Type B pancreatic cell (in vitro differentiated cells): Measurements from ENCODE around the gene GMPR. TPM values are rescaled to one million over a fixed set of nuclear protein-coding genes. Genes with fewer than 3 reads are reported as not detected.

ENCODE experiments used
- DNase-seq: peaks from one replicate; pipeline ENCODE4 v3.0.0; 2021; ENCODE audit warnings: mixed read lengths; ENCODE audit not compliant: unreplicated experiment; ENCODE audit errors: extremely low spot score
- H3K27ac Mint-ChIP-seq: 2 replicates; pipeline ENCODE4 v1.8.0; 2021; ENCODE audit warnings: mild to moderate bottlenecking, mixed read lengths
- H3K27me3 Mint-ChIP-seq: 2 replicates; pipeline ENCODE4 v1.8.0; 2021; ENCODE audit warnings: mixed read lengths
- H3K36me3 Mint-ChIP-seq: 2 replicates; pipeline ENCODE4 v1.8.0; 2021; ENCODE audit warnings: mixed read lengths
- H3K4me1 Mint-ChIP-seq: one replicate; pipeline ENCODE4 v1.8.0; 2021; ENCODE audit warnings: mixed read lengths; ENCODE audit not compliant: unreplicated experiment
- H3K4me3 Mint-ChIP-seq: 2 replicates; pipeline ENCODE4 v1.8.0; 2021; ENCODE audit warnings: mild to moderate bottlenecking, mixed read lengths
- H3K9me3 Mint-ChIP-seq: 2 replicates; pipeline ENCODE4 v1.8.0; 2021; ENCODE audit warnings: mixed read lengths
- CTCF ChIP-seq: fragments of 200-600 bp; sonication (generic); conservative IDR thresholded peaks from 2 replicates; pipeline ENCODE4 v1.5.0; 2021; ENCODE audit warnings: antibody characterized with exemption, mild to moderate bottlenecking
- total RNA-seq: library from RNA; stranded (reverse); gene quantifications from 2 replicates; pipeline ENCODE4 v1.2.1, GENCODE V29; 2021; ENCODE audit warnings: low replicate concordance

GMPR gene
- total RNA-seq, 1 donor from 2014 or later = 3.8 TPM

- Mint-ChIP-seq H3K27ac (peak overlapping the region; percentile 79), H3K36me3 (no peaks in the 10 kb centered on the region), H3K4me1 (peaks cover 21% of the 10 kb centered on the region), H3K9me3 (no peaks in the 10 kb centered on the region), H3K4me3 (no peak overlapping the region), H3K27me3 (peaks cover 11% of the 10 kb centered on the region)
- no peak for TF ChIP-seq CTCF
- no peak for DNase-seq
Measured at GRCh38 chr6:16278048-16278724, 39.8 kb downstream of the GMPR start.

GRCh38 chr6:16278750-16279149 lies 40.4 kb downstream of the GMPR start:
- no peak for TF ChIP-seq CTCF
- H3K27me3 Mint-ChIP-seq = peaks cover 11% of the 10 kb centered on the region
- no peak overlapping the region for H3K27ac Mint-ChIP-seq
- H3K9me3 Mint-ChIP-seq = no peaks in the 10 kb centered on the region
- H3K4me3 Mint-ChIP-seq = no peak overlapping the region
- H3K36me3 Mint-ChIP-seq = no peaks in the 10 kb centered on the region
- no peak for DNase-seq
- peaks cover 26% of the 10 kb centered on the region for H3K4me1 Mint-ChIP-seq

- peaks cover 29% of the 10 kb centered on the region for H3K4me1 Mint-ChIP-seq
- H3K27me3 Mint-ChIP-seq = peaks cover 11% of the 10 kb centered on the region
- H3K27ac Mint-ChIP-seq = no peak overlapping the region
Measured at GRCh38 chr6:16279243-16279642, 40.9 kb downstream of the GMPR start.

GRCh38 chr6:16282370-16282769 lies 44.0 kb downstream of the GMPR start:
- no peak overlapping the region for H3K27ac Mint-ChIP-seq
- H3K4me3 Mint-ChIP-seq = no peak overlapping the region
- H3K4me1 Mint-ChIP-seq = peaks cover 29% of the 10 kb centered on the region
- H3K9me3 Mint-ChIP-seq = no peaks in the 10 kb centered on the region
- H3K27me3 Mint-ChIP-seq = peaks cover 15% of the 10 kb centered on the region
- no peaks in the 10 kb centered on the region for H3K36me3 Mint-ChIP-seq
- DNase-seq = no peak
- no peak for TF ChIP-seq CTCF

More at GRCh38 chr6:16279243-16279642, 40.9 kb downstream of the GMPR start:
- Mint-ChIP-seq H3K4me3 (no peak overlapping the region), H3K9me3 (no peaks in the 10 kb centered on the region), H3K36me3 (no peaks in the 10 kb centered on the region)
- DNase-seq = no peak
- TF ChIP-seq CTCF = no peak

GRCh38 chr6:16284472-16284871 lies 46.1 kb downstream of the GMPR start:
- Mint-ChIP-seq H3K27ac (no peak overlapping the region), H3K4me1 (peaks cover 19% of the 10 kb centered on the region), H3K9me3 (no peaks in the 10 kb centered on the region), H3K4me3 (no peak overlapping the region), H3K36me3 (no peaks in the 10 kb centered on the region), H3K27me3 (peaks cover 5% of the 10 kb centered on the region)
- DNase-seq = no peak
- no peak for TF ChIP-seq CTCF
